ENCODE measurements around the gene FGFRL1.

Gene FGFRL1

DNA sequence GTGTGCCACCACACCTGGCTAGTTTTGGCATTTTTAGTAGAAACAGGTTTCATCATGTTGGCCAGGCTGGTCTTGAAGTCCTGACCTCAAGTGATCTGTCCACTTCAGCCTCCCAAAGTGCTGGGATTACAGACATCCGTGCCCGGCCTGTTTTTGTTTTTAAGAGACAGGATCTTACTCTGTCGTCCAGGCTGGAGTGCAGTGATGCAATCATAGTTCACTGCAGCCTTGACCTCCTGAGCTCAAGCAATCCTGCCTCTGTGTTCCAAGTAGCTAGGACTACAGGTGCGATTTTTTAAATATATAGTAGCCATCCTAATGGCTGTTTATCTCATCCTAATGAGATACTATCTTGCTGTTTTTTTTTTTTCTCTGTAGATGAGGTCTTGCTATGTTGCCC lies 54.3 kb downstream of the FGFRL1 start:
- Histone ChIP-seq H3K4me1 (ENCODE audit: control insufficient read depth, insufficient read depth, low read length) (peaks cover 13% of the 10 kb centered on the region), H3K36me3 (ENCODE audit: control insufficient read depth, insufficient read depth, low read length, severe bottlenecking) (no peaks in the 10 kb centered on the region), H3K9ac (ENCODE audit: low read length) (no peak overlapping the region), H3K4me3 (ENCODE audit: low read length) (no peak overlapping the region), H3K9me3 (ENCODE audit: control insufficient read depth, low read length) (no peaks in the 10 kb centered on the region), H3K27me3 (replicated peaks; ENCODE audit: control insufficient read depth, insufficient read depth, low read length) (peaks cover 20% of the 10 kb centered on the region)
- no peak for DNase-seq (ENCODE audit: low read depth)

DNA sequence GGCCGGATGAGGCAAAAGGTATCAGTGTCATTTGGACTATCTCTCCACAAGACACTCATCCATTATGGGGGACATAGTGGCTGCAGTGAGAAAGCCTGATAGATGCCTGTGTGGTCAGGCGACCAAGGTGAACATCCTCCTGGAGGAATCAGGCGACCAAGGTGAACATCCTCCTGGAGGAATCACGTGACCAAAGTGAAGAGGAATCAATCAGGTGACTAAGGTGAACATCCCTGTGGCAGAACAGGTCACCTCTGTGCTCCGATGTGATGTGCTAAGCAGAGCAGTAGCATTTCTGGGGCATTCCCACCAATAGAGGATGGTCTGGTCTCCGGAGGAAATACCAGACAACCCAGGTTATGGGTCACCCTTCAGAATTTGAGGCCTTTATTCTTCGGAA lies 58.0 kb downstream of the FGFRL1 start:
- Histone ChIP-seq H3K27me3 (replicated peaks; ENCODE audit: control insufficient read depth, insufficient read depth, low read length) (peaks cover 14% of the 10 kb centered on the region), H3K4me3 (ENCODE audit: low read length) (no peak overlapping the region), H3K4me1 (ENCODE audit: control insufficient read depth, insufficient read depth, low read length) (peaks cover 3% of the 10 kb centered on the region), H3K9me3 (ENCODE audit: control insufficient read depth, low read length) (no peaks in the 10 kb centered on the region), H3K36me3 (ENCODE audit: control insufficient read depth, insufficient read depth, low read length, severe bottlenecking) (no peaks in the 10 kb centered on the region), H3K9ac (ENCODE audit: low read length) (no peak overlapping the region)
- no peak for DNase-seq (ENCODE audit: low read depth)

DNA sequence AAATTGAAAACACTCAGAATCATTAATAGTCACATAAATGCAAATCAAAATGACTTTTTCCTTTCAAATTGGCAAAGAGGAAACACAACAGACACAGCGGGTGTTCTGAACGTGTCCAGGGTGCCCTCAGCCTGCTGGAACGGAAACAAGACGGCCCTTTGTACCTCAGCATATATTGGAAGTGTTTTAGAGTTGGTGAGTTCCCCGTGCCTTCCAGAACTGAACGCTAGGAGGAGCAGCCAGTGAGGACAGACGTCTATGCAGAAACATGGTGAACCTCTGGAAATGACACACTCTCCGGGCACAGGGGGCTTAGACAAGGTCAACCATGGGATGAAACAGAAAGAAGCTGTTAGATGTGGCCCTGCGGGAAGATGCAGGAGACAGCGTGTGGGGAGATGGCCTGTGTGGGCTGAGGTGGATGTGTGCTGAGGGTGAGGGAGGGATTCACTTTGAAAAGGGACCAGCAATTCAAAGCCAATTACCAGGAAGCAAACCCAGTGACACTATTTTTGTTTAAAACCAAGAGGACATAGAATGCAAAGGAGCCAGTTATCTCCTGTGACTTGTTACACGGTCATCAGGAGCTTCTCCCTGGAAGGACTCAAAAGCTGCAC lies 61.5 kb downstream of the FGFRL1 start:
- Histone ChIP-seq H3K27me3 (replicated peaks; ENCODE audit: control insufficient read depth, insufficient read depth, low read length) (peaks cover 16% of the 10 kb centered on the region), H3K9ac (ENCODE audit: low read length) (no peak overlapping the region), H3K4me1 (ENCODE audit: control insufficient read depth, insufficient read depth, low read length) (peaks cover 3% of the 10 kb centered on the region), H3K4me3 (ENCODE audit: low read length) (no peak overlapping the region), H3K36me3 (ENCODE audit: control insufficient read depth, insufficient read depth, low read length, severe bottlenecking) (no peaks in the 10 kb centered on the region), H3K9me3 (ENCODE audit: control insufficient read depth, low read length) (no peaks in the 10 kb centered on the region)
- peak; percentile 68 for DNase-seq (ENCODE audit: low read depth)

DNA sequence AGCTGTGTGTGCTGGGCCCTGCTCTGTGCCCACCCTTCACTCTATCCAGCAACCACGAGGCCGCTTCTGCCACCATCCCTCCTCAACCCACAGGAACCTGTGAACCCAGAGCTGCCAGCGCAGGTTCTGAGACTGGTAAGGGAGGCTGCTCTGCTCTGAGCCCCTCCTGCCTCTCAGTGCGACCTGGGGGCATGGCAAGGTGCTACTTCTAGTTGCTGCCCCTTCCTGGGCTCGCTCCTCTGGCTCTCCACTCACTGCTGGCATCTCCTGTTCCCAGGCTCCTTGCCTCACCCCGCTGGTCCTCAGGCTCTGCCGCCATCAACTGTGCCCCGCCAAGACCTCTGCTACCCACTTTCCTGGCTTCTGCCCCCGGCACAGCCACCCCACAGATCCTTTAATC lies 62.7 kb downstream of the FGFRL1 start:
- H3K27me3 ChIP-seq (replicated peaks; ENCODE audit: control insufficient read depth, insufficient read depth, low read length): peaks cover 16% of the 10 kb centered on the region
- no peak overlapping the region for H3K9ac ChIP-seq (ENCODE audit: low read length)
- no peak for DNase-seq (ENCODE audit: low read depth)
- H3K4me3 ChIP-seq (ENCODE audit: low read length): no peak overlapping the region
- no peaks in the 10 kb centered on the region for H3K36me3 ChIP-seq (ENCODE audit: control insufficient read depth, insufficient read depth, low read length, severe bottlenecking)
- H3K9me3 ChIP-seq (ENCODE audit: control insufficient read depth, low read length): no peaks in the 10 kb centered on the region
- peaks cover 3% of the 10 kb centered on the region for H3K4me1 ChIP-seq (ENCODE audit: control insufficient read depth, insufficient read depth, low read length)

DNA sequence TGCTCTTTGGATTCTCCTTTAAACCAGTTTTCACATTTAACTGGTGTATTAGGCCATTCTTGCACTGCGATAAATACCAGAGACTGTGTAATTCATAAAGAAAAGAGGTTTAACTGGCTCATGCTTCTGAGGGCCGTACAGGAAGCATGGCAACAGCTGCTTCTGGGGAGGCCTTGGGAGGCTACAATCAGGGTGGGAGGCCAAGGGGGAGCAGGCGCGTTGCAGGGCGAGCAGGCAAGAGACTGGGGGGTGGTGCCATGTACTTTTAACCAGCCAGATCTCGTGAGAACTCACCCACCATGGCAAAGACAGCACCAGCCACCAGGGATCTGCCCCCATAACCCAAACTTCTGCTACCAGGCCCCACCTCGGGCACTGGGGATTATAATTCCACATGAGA lies 63.8 kb downstream of the FGFRL1 start:
- no peak for DNase-seq (ENCODE audit: low read depth)
- Histone ChIP-seq H3K9ac (ENCODE audit: low read length) (no peak overlapping the region), H3K36me3 (ENCODE audit: control insufficient read depth, insufficient read depth, low read length, severe bottlenecking) (no peaks in the 10 kb centered on the region), H3K27me3 (replicated peaks; ENCODE audit: control insufficient read depth, insufficient read depth, low read length) (peaks cover 15% of the 10 kb centered on the region), H3K9me3 (ENCODE audit: control insufficient read depth, low read length) (no peaks in the 10 kb centered on the region), H3K4me3 (ENCODE audit: low read length) (no peak overlapping the region), H3K4me1 (ENCODE audit: control insufficient read depth, insufficient read depth, low read length) (peaks cover 3% of the 10 kb centered on the region)

DNA sequence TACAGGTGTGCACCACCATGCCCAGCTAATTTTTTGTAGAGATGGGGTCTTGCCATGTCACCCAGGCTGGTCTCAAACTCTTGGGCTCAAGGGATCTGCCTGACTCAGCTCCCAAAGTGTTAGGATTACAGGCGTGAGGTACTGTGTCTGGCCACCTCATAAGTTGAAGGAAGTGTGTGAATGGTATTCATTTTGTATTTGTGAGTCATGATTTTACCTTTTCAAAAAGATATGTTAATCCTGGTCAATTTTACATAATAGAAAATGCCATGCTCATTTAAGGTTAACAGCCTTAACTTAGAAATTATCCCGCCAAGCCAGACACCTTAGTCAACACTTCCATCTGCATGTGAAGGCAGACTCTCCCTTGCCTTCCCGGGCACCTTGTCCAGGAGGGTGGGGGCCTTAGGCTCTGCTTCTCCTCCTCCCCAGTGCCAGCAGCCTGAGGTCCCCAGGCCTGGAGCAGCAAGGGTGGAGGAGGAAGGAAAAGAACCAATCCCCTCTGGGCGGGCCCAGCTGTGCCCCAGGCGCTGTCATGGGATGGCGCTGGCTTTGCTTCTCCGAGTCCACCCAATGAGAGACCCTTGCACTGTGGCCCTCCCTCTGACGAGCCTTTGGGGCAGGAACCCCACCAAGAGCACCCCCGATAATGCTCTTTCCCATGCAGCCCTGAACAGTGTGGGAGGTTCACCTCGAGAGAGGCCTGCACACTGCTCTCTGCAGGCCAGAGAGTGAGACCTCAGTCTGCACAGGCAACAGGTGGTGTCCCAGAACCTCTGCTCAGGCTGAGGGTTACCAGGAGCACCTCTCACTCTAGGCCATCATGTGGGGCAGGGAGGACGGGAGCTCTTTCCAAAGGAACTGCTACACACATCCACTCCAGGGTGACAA lies 64.6 kb downstream of the FGFRL1 start:
- Histone ChIP-seq H3K4me3 (ENCODE audit: low read length) (no peak overlapping the region), H3K9ac (ENCODE audit: low read length) (no peak overlapping the region), H3K27me3 (replicated peaks; ENCODE audit: control insufficient read depth, insufficient read depth, low read length) (peaks cover 15% of the 10 kb centered on the region), H3K4me1 (ENCODE audit: control insufficient read depth, insufficient read depth, low read length) (peaks cover 3% of the 10 kb centered on the region), H3K9me3 (ENCODE audit: control insufficient read depth, low read length) (no peaks in the 10 kb centered on the region), H3K36me3 (ENCODE audit: control insufficient read depth, insufficient read depth, low read length, severe bottlenecking) (no peaks in the 10 kb centered on the region)
- DNase-seq (ENCODE audit: low read depth): no peak

All from adipocyte (in vitro differentiated cells).